Activated naive CD4-positive, alpha-beta T cell (primary cell): Measurements from ENCODE around the gene OTOG.

ENCODE experiments used
- DNase-seq, 4 experiments: peaks; one replicate each; lab custom pipeline; 2025; lab: John Stamatoyannopoulos, UW

Gene OTOG

GRCh38 chr11:17581732-17582053 lies 34.6 kb downstream of the OTOG start:
- no peak for DNase-seq

DNA sequence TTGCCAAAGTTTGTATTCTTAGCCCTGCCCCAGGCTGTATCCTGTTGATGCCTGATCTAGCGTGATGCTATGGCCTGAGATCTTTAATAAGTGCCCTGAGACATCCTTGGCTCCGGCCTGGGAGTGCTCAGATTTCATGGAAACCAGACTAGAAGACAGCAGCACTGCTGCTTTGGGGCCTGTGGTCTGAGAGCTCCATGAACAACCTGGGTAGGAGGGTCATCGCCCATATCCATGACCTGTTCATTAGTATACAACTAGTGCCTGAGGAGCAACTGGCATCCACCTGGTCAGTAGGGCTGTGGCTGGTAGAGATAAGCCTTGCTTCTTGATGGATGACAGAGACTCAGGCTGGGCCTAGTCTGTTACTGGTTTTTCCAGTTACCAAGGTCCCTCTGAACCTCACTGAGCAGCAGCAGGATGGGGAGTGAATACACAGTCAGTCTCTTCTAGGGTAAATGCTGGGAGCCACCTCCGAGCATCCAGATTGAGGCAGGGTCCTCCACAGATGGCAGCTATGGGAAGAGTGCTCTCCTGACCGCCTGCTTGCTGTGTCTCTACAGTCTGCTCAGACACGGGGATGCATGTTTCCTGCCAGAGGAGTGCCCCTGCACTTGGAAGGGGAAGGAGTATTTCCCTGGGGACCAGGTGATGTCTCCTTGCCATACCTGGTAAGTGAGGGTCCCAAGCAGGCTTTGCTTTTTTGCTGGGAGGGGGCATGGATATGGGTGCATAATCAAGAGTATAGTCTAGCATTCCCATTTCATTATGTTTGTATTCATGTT lies 39.0 kb downstream of the OTOG start:
- DNase-seq = no peak

GRCh38 chr11:17588166-17588565 lies 41.1 kb downstream of the OTOG start:
- no peak for DNase-seq

GRCh38 chr11:17588721-17589120 lies 41.7 kb downstream of the OTOG start:
- DNase-seq = no peak

DNA sequence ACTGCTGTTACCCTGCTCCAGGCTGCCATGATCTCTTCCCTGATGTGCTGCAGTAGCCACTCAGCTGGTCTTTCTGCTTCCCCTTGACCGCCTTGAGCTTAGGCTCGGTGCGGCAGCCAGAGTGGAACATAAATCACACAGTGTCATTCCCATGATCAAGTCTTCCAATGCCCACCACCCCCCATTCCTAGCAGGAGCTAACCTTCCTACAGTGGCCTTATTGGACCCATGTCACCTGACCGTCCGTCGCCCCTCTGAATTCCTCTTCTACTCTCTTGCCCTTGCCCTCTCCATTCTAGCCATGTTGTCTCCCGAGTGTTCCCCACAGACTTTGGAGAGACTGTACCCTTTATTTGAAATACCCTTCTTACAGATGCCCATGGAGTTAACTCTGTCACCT lies 43.4 kb downstream of the OTOG start:
- no peak for DNase-seq

DNA sequence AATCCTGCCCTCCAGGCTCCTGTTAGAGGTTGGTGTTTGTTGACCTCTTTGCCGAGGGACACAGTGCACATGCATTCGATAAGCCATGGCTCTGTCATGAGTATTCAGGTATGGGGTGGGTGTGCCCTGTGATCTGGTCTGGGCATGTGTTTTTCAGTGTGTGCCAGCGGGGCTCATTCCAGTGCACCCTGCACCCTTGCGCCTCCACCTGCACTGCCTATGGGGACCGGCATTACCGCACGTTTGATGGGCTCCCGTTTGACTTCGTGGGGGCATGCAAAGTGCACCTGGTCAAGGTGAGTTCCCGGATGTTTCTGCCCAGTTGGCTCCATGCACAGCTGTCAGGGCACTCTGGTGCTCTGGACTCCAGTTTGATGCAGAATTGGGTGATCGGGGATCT lies 44.2 kb downstream of the OTOG start:
- DNase-seq = no peak

GRCh38 chr11:17593466-17594245 lies 46.6 kb downstream of the OTOG start:
- DNase-seq = no peak

DNA sequence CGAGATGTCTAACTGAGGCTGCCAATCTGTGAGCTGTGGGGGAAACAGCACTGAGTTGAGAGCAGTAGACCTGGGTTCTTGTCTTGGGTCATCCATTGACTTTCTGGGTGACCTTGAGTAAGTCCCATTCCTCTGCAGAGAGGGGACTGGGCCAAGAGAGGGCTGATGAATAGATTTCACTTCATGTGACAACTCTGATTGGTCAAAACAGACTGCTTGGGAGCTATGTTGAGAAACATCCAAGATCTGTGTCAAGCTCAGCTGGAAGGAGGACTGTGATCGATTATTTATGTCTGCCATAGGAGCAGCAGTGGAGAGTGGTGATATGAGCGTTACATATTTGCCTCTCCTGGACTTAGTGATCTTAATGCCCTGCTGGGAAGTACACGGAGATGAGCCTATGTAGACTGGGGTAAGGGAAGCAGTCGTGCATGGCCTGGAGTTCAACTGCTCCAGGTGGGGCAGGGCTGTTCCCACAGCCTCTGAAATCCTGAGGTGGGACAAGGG lies 47.7 kb downstream of the OTOG start:
- no peak for DNase-seq

DNA sequence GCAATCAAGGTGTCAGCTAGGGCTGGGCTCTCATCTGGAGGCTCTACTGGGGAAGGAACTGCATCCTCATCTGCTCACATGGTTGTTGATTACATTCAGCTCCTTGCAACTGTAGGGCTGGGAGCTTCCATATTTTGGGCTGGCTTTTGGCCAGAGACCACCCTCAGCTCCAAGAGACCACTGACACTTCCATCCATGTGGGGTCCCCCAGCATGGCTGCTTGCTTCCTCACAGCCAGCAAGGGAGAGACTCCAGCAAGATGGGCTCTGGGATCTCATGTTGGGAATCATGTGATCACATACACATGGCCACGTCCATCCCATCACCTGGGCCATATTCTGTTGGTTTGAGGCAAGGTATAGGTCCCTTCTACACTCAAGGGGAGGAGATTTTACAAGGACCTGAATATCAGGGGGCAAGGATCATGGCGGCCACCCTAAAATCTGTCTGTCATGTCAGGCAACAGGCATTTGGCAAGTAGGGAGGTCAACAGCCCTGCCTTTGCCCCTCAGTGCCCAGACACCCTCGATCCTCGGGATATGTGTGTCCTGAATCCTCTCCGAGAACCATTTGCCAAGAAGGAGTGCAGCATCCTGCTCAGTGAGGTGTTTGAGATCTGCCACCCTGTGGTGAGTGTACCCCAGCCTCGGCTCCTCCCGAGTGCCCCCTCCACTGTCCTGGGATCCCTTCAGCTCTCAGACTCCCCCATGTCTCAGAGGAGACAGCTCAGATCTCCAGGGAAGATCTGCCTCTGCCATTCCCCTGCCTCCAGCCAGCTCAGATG lies 48.7 kb downstream of the OTOG start:
- DNase-seq = no peak

DNA sequence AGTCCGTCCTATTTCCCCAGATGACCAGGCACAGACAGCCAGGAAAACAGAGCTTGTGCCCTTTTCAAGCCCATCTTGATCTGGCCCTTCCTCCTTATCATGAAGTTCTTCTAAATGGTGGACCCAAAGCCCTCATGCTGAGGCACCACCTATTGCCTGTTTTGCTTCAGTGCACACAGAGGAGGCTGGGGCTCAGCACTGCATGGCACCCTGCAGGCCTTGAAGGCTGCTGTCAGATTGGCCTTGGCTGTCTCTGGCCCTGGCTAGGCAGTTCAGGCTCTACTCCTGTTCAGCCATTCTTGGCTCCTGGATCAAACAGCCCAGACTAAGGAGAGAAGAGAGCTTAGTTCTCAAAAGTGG lies 49.2 kb downstream of the OTOG start:
- no peak for DNase-seq

GRCh38 chr11:17596711-17597110 lies 49.7 kb downstream of the OTOG start:
- DNase-seq = no peak

GRCh38 chr11:17597770-17598169 lies 50.7 kb downstream of the OTOG start:
- DNase-seq = no peak

- peak; percentile 27 to 56 (median 47) for DNase-seq
Measured at GRCh38 chr11:17598700-17599459, 51.8 kb downstream of the OTOG start.

DNA sequence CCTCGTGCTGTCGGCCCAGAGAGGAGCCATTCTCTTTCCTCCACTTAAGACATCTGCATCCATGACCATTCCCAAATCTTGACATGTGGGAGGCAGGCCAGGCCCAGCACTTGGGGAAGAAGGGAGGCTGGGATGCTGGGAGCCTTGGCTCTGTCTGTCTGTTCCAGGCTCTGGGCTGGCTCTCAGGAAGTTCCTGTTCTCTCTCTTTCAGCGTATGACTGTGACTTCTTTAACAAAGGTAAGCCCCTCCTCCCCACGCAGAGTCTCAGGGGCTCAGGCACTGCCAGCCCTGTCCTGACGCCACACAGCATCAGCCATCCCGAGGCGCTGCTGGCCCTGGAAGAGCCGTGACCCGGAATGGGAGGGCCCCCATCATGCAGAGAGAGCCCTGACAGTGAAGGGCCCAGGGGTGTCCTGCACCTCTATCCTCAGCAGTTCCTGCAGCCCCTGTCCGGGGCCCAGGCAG lies 52.4 kb downstream of the OTOG start:
- no peak for DNase-seq

DNA sequence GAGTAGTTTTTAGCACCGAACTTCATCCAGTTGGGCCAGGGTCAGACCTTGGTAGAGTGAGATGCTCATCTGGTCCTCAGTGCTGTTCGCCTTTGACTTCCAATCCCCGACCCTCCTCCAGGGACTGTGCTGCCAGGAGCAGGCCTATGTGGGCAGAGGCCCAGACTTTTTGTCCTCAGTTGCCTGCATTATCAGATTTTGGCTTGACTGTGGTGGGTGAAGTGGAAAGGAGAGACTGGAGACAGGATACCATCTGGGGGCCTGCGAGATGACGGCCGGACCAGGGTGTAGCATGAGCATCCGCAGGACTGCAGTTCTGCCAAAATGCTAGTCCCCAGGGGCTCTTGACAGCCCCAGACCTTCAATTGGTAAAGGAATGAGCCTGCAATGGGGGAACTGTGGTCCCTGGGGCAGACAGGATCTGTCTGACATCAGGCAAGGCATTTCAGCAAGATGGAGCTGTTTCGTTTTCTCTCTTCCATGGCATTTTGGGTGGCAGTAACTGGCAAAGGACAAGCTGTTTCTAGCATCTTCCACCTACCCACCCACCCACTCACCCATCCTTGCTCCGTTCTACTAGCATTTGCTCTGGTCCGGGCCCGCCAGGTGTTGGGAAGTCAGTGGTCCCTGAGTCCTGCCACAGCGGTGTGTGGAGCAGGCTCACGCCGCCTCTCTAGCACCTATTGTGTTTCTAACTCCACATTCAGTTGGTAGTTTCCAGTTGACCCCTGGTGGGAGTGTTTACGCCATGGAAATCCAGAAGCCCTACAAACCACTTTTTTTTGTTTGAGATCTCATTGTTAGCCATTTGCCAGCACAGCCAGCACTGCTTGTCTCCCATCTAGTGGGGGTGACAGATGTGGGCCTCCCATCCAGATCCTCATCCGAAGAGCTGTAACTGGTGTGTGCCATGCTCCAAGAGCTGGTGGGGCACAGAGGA lies 53.5 kb downstream of the OTOG start:
- DNase-seq = no peak

- DNase-seq = no peak
Measured at GRCh38 chr11:17601256-17601671, 54.2 kb downstream of the OTOG start.

GRCh38 chr11:17601676-17602075 lies 54.6 kb downstream of the OTOG start:
- DNase-seq = no peak

- no peak for DNase-seq
Measured at GRCh38 chr11:17602105-17603001, 55.3 kb downstream of the OTOG start.

DNA sequence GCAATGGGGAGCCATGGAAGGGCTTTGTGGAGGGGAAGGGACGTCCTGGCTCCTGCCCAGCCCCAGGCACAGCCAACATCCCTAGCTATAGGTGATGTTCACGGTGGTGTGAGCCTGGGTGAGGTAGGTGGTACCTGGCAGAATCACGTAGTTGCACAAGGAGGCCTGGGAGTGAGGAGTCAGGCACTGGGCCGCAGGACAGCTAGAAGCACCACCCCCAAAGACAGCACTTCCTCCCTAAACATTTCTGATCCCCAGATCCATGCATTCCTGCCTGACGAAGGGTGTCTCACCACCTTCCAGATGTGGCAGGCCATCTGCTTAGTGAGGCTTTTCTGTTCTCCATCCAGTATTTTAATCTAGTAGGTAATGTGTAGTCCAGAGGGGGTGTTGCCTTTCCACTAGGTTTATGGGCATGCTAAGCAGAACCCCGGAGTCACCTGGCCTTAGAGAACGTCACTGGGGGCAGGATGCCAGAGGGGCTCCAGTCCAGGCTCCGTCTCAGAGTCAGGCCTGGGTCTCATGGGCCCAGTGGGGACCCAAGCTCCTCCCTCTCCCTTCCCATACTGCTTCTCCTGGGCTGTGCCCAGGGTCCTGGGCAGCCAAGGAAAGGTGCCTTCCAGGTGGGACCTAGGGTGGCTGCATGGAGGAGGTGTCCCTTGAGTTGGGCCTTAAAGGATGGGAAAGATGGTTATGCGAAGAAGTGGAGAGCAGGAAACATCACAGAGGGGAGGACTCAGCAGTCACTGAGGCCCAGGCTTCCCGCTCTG lies 56.2 kb downstream of the OTOG start:
- DNase-seq = no peak
